ENCODE data around the gene DIP2C. TPM values are rescaled to one million over a fixed set of nuclear protein-coding genes. Genes with fewer than 3 reads are reported as not detected.
"Not testable (repeated sequence)": the region's sequence is repeated elsewhere in the genome, so short reads cannot be mapped to it uniquely, and the experiment has no call there.

Gene DIP2C
- total RNA-seq, 1 experiment from 2014 or later = 11.4 TPM

DNA sequence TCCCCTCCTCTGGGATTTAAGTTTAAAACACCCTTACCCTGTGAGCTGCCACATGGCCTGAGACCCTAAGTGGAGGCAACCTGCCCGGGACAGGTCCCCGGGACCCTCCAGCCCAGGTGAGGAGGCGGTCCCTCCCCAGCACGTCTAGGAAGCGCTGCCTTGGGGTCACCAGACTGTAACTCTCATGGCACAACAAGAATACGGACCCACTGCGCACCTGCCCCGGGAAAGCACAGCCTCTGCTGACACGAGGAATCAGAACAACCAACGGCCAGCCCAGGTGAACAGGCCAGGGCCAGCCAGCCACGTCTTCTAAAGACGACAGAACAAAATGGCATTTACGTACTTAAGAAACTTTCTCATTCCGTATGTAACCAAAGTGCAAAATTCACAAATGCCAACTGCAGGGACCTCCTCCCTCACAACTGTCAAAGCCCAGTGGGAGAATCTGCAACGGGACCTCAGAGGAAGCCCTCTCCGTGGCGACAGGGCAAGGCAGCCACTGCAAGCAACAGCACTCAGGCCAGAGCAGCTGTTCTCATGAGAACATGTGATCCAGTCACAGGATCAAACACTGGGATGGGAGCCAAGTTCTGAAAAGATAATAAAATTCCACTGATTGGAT, 208.4 kb downstream of the DIP2C start:
- no peaks in the 10 kb centered on the region for H3K4me1 ChIP-seq
- no peaks in the 10 kb centered on the region for H3K36me3 ChIP-seq (ENCODE audit: control insufficient read depth, insufficient read depth, low read length)
- H3K4me3 ChIP-seq (ENCODE audit: low read depth, low read length) = no peak overlapping the region
- Mint-ChIP-seq H3K4me3 (ENCODE audit: unreplicated experiment) (no peak overlapping the region), H3K4me1 (ENCODE audit: low read depth, unreplicated experiment) (peaks cover 7% of the 10 kb centered on the region), H3K9me3 (ENCODE audit: unreplicated experiment) (peaks cover 27% of the 10 kb centered on the region), H3K27ac (ENCODE audit: unreplicated experiment) (no peak overlapping the region), H3K36me3 (ENCODE audit: insufficient read depth, unreplicated experiment) (peaks cover 23% of the 10 kb centered on the region), H3K27me3 (ENCODE audit: insufficient read depth, unreplicated experiment) (peaks cover 3% of the 10 kb centered on the region)
- BruUV-seq (replicated peaks) = no TSS peak
- intact Hi-C loops (cut with micrococcal nuclease; ENCODE audit: unreplicated experiment) = no loop called here
- ChIA-PET POLR2A (no interaction called here), CTCF (no interaction called here)
- TF ChIP-seq, protein P1, sequence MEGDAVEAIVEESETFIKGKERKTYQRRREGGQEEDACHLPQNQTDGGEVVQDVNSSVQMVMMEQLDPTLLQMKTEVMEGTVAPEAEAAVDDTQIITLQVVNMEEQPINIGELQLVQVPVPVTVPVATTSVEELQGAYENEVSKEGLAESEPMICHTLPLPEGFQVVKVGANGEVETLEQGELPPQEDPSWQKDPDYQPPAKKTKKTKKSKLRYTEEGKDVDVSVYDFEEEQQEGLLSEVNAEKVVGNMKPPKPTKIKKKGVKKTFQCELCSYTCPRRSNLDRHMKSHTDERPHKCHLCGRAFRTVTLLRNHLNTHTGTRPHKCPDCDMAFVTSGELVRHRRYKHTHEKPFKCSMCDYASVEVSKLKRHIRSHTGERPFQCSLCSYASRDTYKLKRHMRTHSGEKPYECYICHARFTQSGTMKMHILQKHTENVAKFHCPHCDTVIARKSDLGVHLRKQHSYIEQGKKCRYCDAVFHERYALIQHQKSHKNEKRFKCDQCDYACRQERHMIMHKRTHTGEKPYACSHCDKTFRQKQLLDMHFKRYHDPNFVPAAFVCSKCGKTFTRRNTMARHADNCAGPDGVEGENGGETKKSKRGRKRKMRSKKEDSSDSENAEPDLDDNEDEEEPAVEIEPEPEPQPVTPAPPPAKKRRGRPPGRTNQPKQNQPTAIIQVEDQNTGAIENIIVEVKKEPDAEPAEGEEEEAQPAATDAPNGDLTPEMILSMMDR (IDR thresholded peaks at IDR 0.05; ENCODE audit: insufficient read depth in 1 of 2, low read depth in 1 of 2, low read length in 1 of 2, severe bottlenecking in 1 of 2, unreplicated experiment in 1 of 2) = no peak
- DNase-seq = no peak
- no peaks in the 10 kb centered on the region for H3K9me3 ChIP-seq
- H3K27me3 ChIP-seq (replicated peaks; ENCODE audit: control insufficient read depth, insufficient read depth, low read length) = no peaks in the 10 kb centered on the region

DNA sequence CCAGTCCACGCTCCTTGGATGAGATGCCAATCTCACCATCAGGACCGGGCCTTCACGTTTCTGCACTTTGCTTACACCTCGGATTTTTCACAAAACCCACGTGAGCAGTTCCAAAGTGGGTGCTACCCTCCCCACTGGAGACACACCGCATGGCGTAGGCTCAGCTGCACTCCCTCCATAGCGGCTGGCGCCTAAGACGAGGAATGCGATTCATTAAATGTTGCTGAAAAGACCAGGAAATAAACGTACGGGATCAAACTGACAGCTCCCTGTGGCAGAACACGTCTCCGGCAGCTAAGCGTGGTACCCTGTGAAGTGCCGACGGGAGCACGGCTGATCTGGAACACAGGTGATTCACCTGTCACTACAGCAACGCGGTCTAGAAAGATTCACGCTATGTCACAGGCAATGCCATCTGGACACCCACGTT, 209.0 kb downstream of the DIP2C start:
- no peaks in the 10 kb centered on the region for H3K36me3 ChIP-seq (ENCODE audit: control insufficient read depth, insufficient read depth, low read length)
- TF ChIP-seq, protein P1 (IDR thresholded peaks at IDR 0.05; ENCODE audit: insufficient read depth in 1 of 2, low read depth in 1 of 2, low read length in 1 of 2, severe bottlenecking in 1 of 2, unreplicated experiment in 1 of 2) = no peak
- no peaks in the 10 kb centered on the region for H3K9me3 ChIP-seq
- H3K4me3 Mint-ChIP-seq (ENCODE audit: unreplicated experiment) = no peak overlapping the region
- H3K9me3 Mint-ChIP-seq (ENCODE audit: unreplicated experiment) = peaks cover 27% of the 10 kb centered on the region
- H3K27ac Mint-ChIP-seq (ENCODE audit: unreplicated experiment) = no peak overlapping the region
- BruUV-seq (replicated peaks) = no TSS peak
- peaks cover 3% of the 10 kb centered on the region for H3K27me3 Mint-ChIP-seq (ENCODE audit: insufficient read depth, unreplicated experiment)
- CTCF ChIA-PET = no interaction called here
- no peak for DNase-seq
- H3K4me1 Mint-ChIP-seq (ENCODE audit: low read depth, unreplicated experiment) = peaks cover 7% of the 10 kb centered on the region
- H3K4me3 ChIP-seq (ENCODE audit: low read depth, low read length) = no peak overlapping the region
- H3K27me3 ChIP-seq (replicated peaks; ENCODE audit: control insufficient read depth, insufficient read depth, low read length) = no peaks in the 10 kb centered on the region
- intact Hi-C loops (cut with micrococcal nuclease; ENCODE audit: unreplicated experiment) = no loop called here
- peaks cover 23% of the 10 kb centered on the region for H3K36me3 Mint-ChIP-seq (ENCODE audit: insufficient read depth, unreplicated experiment)
- POLR2A ChIA-PET = no interaction called here
- no peaks in the 10 kb centered on the region for H3K4me1 ChIP-seq

DNA sequence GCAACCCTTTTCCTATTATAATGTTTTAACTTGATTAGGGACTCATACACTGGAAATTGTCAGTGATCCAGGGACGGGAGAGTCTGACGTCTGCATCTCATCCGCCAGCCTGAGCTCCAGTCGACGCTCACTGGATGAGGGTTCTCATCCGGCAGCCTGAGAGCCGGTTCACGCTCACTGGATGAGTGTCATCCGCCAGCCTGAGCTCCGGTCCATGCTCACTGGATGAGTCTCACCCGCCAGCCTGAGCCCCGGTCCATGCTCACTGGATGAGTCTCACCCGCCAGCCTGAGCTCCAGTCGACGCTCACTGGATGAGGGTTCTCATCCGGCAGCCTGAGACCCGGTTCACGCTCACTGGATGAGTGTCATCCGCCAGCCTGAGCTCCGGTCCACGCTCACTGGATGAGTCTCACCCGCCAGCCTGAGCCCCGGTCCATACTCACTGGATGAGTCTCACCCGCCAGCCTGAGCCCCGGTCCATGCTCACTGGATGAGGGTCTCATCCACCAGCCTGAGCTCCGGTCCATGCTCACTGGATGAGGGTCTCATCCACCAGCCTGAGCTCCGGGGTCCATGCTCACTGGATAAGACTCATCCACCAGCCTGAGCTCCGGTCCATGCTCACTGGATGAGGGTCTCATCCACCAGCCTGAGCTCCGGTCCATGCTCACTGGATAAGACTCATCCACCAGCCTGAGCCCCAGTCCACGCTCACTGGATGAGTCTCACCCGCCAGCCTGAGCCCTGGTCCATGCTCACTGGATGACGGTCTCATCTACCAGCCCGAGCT, 209.6 kb downstream of the DIP2C start:
- intact Hi-C loops (cut with micrococcal nuclease; ENCODE audit: unreplicated experiment); BruUV-seq (replicated peaks); H3K4me3 ChIP-seq (ENCODE audit: low read depth, low read length); H3K27me3 Mint-ChIP-seq (ENCODE audit: insufficient read depth, unreplicated experiment); POLR2A ChIA-PET; DNase-seq; CTCF ChIA-PET; H3K4me1 ChIP-seq; H3K9me3 ChIP-seq; H3K4me3 Mint-ChIP-seq (ENCODE audit: unreplicated experiment); H3K36me3 ChIP-seq (ENCODE audit: control insufficient read depth, insufficient read depth, low read length); H3K27me3 ChIP-seq (replicated peaks; ENCODE audit: control insufficient read depth, insufficient read depth, low read length); H3K27ac Mint-ChIP-seq (ENCODE audit: unreplicated experiment); H3K4me1 Mint-ChIP-seq (ENCODE audit: low read depth, unreplicated experiment): not testable (repeated sequence)
- H3K36me3 Mint-ChIP-seq (ENCODE audit: insufficient read depth, unreplicated experiment) = peaks cover 23% of the 10 kb centered on the region
- H3K9me3 Mint-ChIP-seq (ENCODE audit: unreplicated experiment) = peaks cover 27% of the 10 kb centered on the region
